GM19372 (cell line): ENCODE results near the gene SNX33.
"Not testable (repeated sequence)": the region's sequence is repeated elsewhere in the genome, so short reads cannot be mapped to it uniquely, and the experiment has no call there.

ENCODE experiments used
- ATAC-seq: cut with Tn5 transposase; IDR thresholded peaks from one replicate; pipeline ENCODE4 v1.9.1; 2021; ENCODE audit warnings: mild to moderate bottlenecking, low read depth, moderate library complexity; ENCODE audit not compliant: unreplicated experiment

The SNX33 gene

GRCh38 chr15:75697974-75698747 is 50.4 kb downstream of the SNX33 start:
- ATAC-seq, result not testable (repeated sequence)

GRCh38 chr15:75699517-75699916 is 51.8 kb downstream of the SNX33 start:
- ATAC-seq, result not testable (repeated sequence)

- not testable (repeated sequence) for ATAC-seq
These were observed 52.5 kb downstream of the SNX33 start for GRCh38 chr15:75699961-75700874.

- ATAC-seq, result not testable (repeated sequence)
These were observed 53.6 kb downstream of the SNX33 start for GRCh38 chr15:75701071-75702003.

GRCh38 chr15:75702436-75702835 is 54.7 kb downstream of the SNX33 start:
- ATAC-seq, result no peak

GRCh38 chr15:75703440-75704262 is 55.9 kb downstream of the SNX33 start:
- not testable (repeated sequence) for ATAC-seq

GRCh38 chr15:75704263-75704615 is 56.5 kb downstream of the SNX33 start:
- ATAC-seq, result no peak

- no peak for ATAC-seq
These were observed 56.9 kb downstream of the SNX33 start for GRCh38 chr15:75704618-75705017.

GRCh38 chr15:75705375-75705774 is 57.7 kb downstream of the SNX33 start:
- ATAC-seq, result not testable (repeated sequence)

- no peak for ATAC-seq
These were observed 58.4 kb downstream of the SNX33 start for GRCh38 chr15:75705854-75706681.

- no peak for ATAC-seq
These were observed 58.9 kb downstream of the SNX33 start for GRCh38 chr15:75706682-75706954.

- ATAC-seq, result not testable (repeated sequence)
These were observed 61.7 kb downstream of the SNX33 start for GRCh38 chr15:75709458-75709857.

- not testable (repeated sequence) for ATAC-seq
These were observed 63.2 kb downstream of the SNX33 start for GRCh38 chr15:75710874-75711273.

GRCh38 chr15:75711495-75711894 is 63.8 kb downstream of the SNX33 start:
- not testable (repeated sequence) for ATAC-seq
